Measurements from ENCODE around the gene PRICKLE4. TPM values are rescaled to one million over a fixed set of nuclear protein-coding genes. Genes with fewer than 3 reads are reported as not detected.

The PRICKLE4 gene
- polyA plus RNA-seq, 3 donors: 3.2 to 7.0 (median 6.0) TPM

DNA sequence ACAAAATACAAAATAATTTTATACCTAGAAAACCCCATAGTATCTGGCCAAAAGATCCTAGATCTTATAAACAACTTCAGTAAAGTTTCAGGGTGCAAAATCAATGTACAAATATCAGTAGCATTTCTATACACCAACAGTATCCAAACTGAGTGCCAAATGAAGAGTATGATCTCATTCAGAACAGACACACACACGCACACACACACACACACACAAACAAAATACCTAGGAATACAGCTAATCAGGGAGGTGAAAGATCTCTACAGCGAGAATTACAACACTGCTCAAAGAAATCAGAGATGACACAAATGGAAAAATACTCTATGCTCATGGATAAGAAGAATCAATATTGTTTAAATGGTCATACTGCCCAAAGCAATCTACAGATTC is 56.1 kb downstream of the PRICKLE4 start:
- no peak for DNase-seq

Other genes with a start within 250 kb of the PRICKLE4 start
- 10 to 100 TPM; 34.3 to 48.4 (median 45.7) TPM for gene FOXP4, start 234.4 kb upstream of the PRICKLE4 start, polyA plus RNA-seq (ENCODE audit: insufficient read length in 3 of 3)
- 10 to 100 TPM; 39.6 to 67.5 (median 47.6) TPM for gene MDFI, start 142.3 kb upstream of the PRICKLE4 start, polyA plus RNA-seq (ENCODE audit: insufficient read length in 3 of 3)
- gene TFEB, start 45.2 kb upstream of the PRICKLE4 start, polyA plus RNA-seq (ENCODE audit: insufficient read length in 3 of 3): 1 to 10 TPM; 7.9 to 9.9 (median 9.4) TPM
- gene PGC, start 33.4 kb upstream of the PRICKLE4 start, polyA plus RNA-seq (ENCODE audit: insufficient read length in 3 of 3): under 1 TPM in 1 of 3 donors, not detected in 2; 0.16 TPM
- 1 to 10 TPM; 6.0 to 9.2 (median 8.6) TPM for gene FRS3, start 882 bp upstream of the PRICKLE4 start, polyA plus RNA-seq (ENCODE audit: insufficient read length in 3 of 3)
- gene TOMM6, start 6.9 kb downstream of the PRICKLE4 start, polyA plus RNA-seq (ENCODE audit: insufficient read length in 3 of 3): 100 to 1,000 TPM; 216 to 241 (median 225) TPM
- 10 to 100 TPM in 2 of 3 donors, 1 to 10 TPM in 1; 9.9 to 16.9 (median 14.9) TPM for gene USP49, start 114.6 kb downstream of the PRICKLE4 start, polyA plus RNA-seq (ENCODE audit: insufficient read length in 3 of 3)
- 10 to 100 TPM; 34.1 to 38.8 (median 35.4) TPM for gene MED20, start 140.4 kb downstream of the PRICKLE4 start, polyA plus RNA-seq (ENCODE audit: insufficient read length in 3 of 3)
- gene BYSL, start 140.7 kb downstream of the PRICKLE4 start, polyA plus RNA-seq (ENCODE audit: insufficient read length in 3 of 3): 10 to 100 TPM; 27.9 to 34.0 (median 29.4) TPM
- gene CCND3, start 161.0 kb downstream of the PRICKLE4 start, polyA plus RNA-seq (ENCODE audit: insufficient read length in 3 of 3): 10 to 100 TPM; 25.9 to 32.8 (median 32.7) TPM